ENCODE measurements around the gene VPS13D.
A peak's percentile ranks its signal among the peaks of the same experiment; 100 is the strongest.
"Not testable (repeated sequence)": the region's sequence is repeated elsewhere in the genome, so short reads cannot be mapped to it uniquely, and the experiment has no call there.

VPS13D gene

GRCh38 chr1:12197483-12197880 lies 32.3 kb upstream of the VPS13D start:
- DNase-seq, result peak; percentile 59

GRCh38 chr1:12200208-12200607 lies 29.6 kb upstream of the VPS13D start:
- no peak for DNase-seq

- DNase-seq, result no peak
These were observed 28.3 kb upstream of the VPS13D start for GRCh38 chr1:12201352-12202189.

- DNase-seq, result no peak
These were observed 27.7 kb upstream of the VPS13D start for GRCh38 chr1:12202190-12202497.

GRCh38 chr1:12202577-12202976 lies 27.3 kb upstream of the VPS13D start:
- no peak for DNase-seq

- DNase-seq, result no peak
These were observed 26.4 kb upstream of the VPS13D start for GRCh38 chr1:12203216-12204007.

- DNase-seq, result no peak
These were observed 25.7 kb upstream of the VPS13D start for GRCh38 chr1:12204140-12204539.

- DNase-seq, result no peak
These were observed 24.8 kb upstream of the VPS13D start for GRCh38 chr1:12204754-12205658.

GRCh38 chr1:12206238-12206637 lies 23.6 kb upstream of the VPS13D start:
- no peak for DNase-seq

- no peak for DNase-seq
These were observed 22.9 kb upstream of the VPS13D start for GRCh38 chr1:12206792-12207424.

- no peak for DNase-seq
These were observed 21.6 kb upstream of the VPS13D start for GRCh38 chr1:12208271-12208670.

GRCh38 chr1:12208764-12209494 lies 20.9 kb upstream of the VPS13D start:
- DNase-seq, result peak; percentile 27

- DNase-seq, result no peak
These were observed 20.4 kb upstream of the VPS13D start for GRCh38 chr1:12209495-12209832.

GRCh38 chr1:12215118-12215961 lies 14.5 kb upstream of the VPS13D start:
- DNase-seq, result no peak

- DNase-seq, result no peak
These were observed 10.0 kb upstream of the VPS13D start for GRCh38 chr1:12219800-12220199.

GRCh38 chr1:12220890-12221289 lies 8.9 kb upstream of the VPS13D start:
- no peak for DNase-seq

- not testable (repeated sequence) for DNase-seq
These were observed 7.1 kb upstream of the VPS13D start for GRCh38 chr1:12222700-12223099.

- DNase-seq, result not testable (repeated sequence)
These were observed 5.7 kb upstream of the VPS13D start for GRCh38 chr1:12224092-12224491.

- no peak for DNase-seq
These were observed 851 bp upstream of the VPS13D start for GRCh38 chr1:12228979-12229378.

GRCh38 chr1:12229386-12229834 lies 420 bp upstream of the VPS13D start:
- DNase-seq, result no peak
